Endothelial cell of umbilical vein (primary cell): ENCODE data around the gene LIN7A. TPM values are rescaled to one million over a fixed set of nuclear protein-coding genes. Genes with fewer than 3 reads are reported as not detected.
"Not testable (repeated sequence)": the region's sequence is repeated elsewhere in the genome, so short reads cannot be mapped to it uniquely, and the experiment has no call there.

Experiments
- BruUV-seq: library from RNA; stranded (reverse); fragments of 400-500 nt; replicated peaks from 2 replicates; lab custom pipeline; 2021; lab: Mats Ljungman, UMichigan
- CTCF ChIA-PET: fragments of 300-600, 350-600 bp; sonication (Branson Sonifier 250); formaldehyde crosslinking; loops from one replicate; lab custom pipeline; 2021; ENCODE audit warnings: antibody characterized with exemption, inconsistent platforms; lab: Charles Lee
- POLR2A ChIA-PET: fragments of 300-600, 350-600 bp; sonication (Branson Sonifier 250); formaldehyde crosslinking; loops from one replicate; lab custom pipeline; 2021; ENCODE audit warnings: antibody characterized with exemption, inconsistent platforms; lab: Charles Lee
- DNase-seq: peaks from one replicate; pipeline ENCODE4 v3.0.0-alpha.2; 2011; ENCODE audit warnings: low read depth, low spot score
- FAIRE-seq: peaks from 2 replicates; lab custom pipeline; 2011; peaks lifted over from hg19 to GRCh38; lab: Jason Lieb, UNC
- H2AFZ ChIP-seq: 2 replicates; pipeline ENCODE4 v1.6.0; 2012; ENCODE audit warnings: low read depth, low read length, control low read depth, inconsistent platforms
- H3K27ac ChIP-seq: 2 replicates; pipeline ENCODE4 v1.5.1; 2011; ENCODE audit warnings: low read depth, mild to moderate bottlenecking, control low read depth, low read length, moderate library complexity; ENCODE audit not compliant: insufficient read depth
- H3K27me3 ChIP-seq, 2 experiments: 2 replicates each; pipeline versions ENCODE4 v1.6.0 to v1.6.1; 2011; ENCODE audit warnings: low read length in 2 of 2, mixed read lengths in 1 of 2; ENCODE audit not compliant: control insufficient read depth in 2 of 2, insufficient read depth in 2 of 2
- H3K36me3 ChIP-seq, 2 experiments: 2 replicates in 1 of 2; 3 replicates in 1 of 2; pipeline ENCODE4 v1.5.1; 2011; ENCODE audit warnings: low read length in 2 of 2, mild to moderate bottlenecking in 1 of 2, moderate library complexity in 1 of 2; ENCODE audit not compliant: control insufficient read depth in 2 of 2, insufficient read depth in 2 of 2; ENCODE audit errors: extremely low read depth in 1 of 2
- H3K4me1 ChIP-seq: 3 replicates; pipeline ENCODE4 v1.5.1; 2011; ENCODE audit warnings: mild to moderate bottlenecking, low read length; ENCODE audit not compliant: control insufficient read depth, insufficient read depth; ENCODE audit errors: extremely low read depth
- H3K4me2 ChIP-seq: 2 replicates; pipeline ENCODE4 v1.6.1; 2011; ENCODE audit warnings: low read length, control low read depth, mixed read lengths; ENCODE audit not compliant: insufficient read depth
- H3K4me3 ChIP-seq, 3 experiments: fragments of 200-600 bp in 1 of 3; sonication (generic), shearing (Covaris generic) in 1 of 3; replicated peaks in 1 of 3; 2 replicates each; pipeline ENCODE4 v1.5.1; 2011 to 2016; ENCODE audit warnings: control low read depth in 3 of 3, low read length in 3 of 3, mild to moderate bottlenecking in 2 of 3, inconsistent platforms in 1 of 3, low read depth in 1 of 3, moderate library complexity in 1 of 3; ENCODE audit not compliant: insufficient read depth in 1 of 3
- H3K79me2 ChIP-seq: 2 replicates; pipeline ENCODE4 v1.6.0; 2012; ENCODE audit warnings: low read length, inconsistent platforms; ENCODE audit not compliant: control insufficient read depth, insufficient read depth
- H3K9ac ChIP-seq: replicated peaks from 2 replicates; pipeline ENCODE3; 2011; ENCODE audit warnings: low read length, control low read depth; ENCODE audit not compliant: insufficient read depth; ENCODE audit errors: extremely low read depth
- H3K9me1 ChIP-seq: replicated peaks from 3 replicates; pipeline ENCODE4 v1.6.0; 2011; ENCODE audit warnings: mild to moderate bottlenecking, low read length; ENCODE audit not compliant: control insufficient read depth, insufficient read depth; ENCODE audit errors: extremely low read depth
- H3K9me3 ChIP-seq: replicated peaks from 2 replicates; pipeline ENCODE4 v1.5.1; 2012; ENCODE audit warnings: low read length, inconsistent platforms; ENCODE audit not compliant: control insufficient read depth, insufficient read depth
- H4K20me1 ChIP-seq: replicated peaks from 2 replicates; pipeline ENCODE3; 2011; ENCODE audit warnings: mild to moderate bottlenecking, low read length; ENCODE audit not compliant: control insufficient read depth, insufficient read depth; ENCODE audit errors: extremely low read depth
- EZH2 ChIP-seq: IDR thresholded peaks from 2 replicates; pipeline ENCODE4 v1.6.1; 2012; ENCODE audit warnings: borderline replicate concordance, low read depth, mild to moderate bottlenecking, moderate library complexity, low read length, inconsistent platforms; ENCODE audit not compliant: severe bottlenecking
- FOS ChIP-seq: IDR thresholded peaks from 2 replicates; pipeline ENCODE4 v1.6.1; 2011; ENCODE audit warnings: mild to moderate bottlenecking, low read length, moderate library complexity, borderline replicate concordance; ENCODE audit not compliant: insufficient read depth
- GATA2 ChIP-seq: IDR thresholded peaks from 2 replicates; pipeline ENCODE4 v1.7.0; 2011; ENCODE audit warnings: low read depth, mild to moderate bottlenecking, moderate library complexity, mixed read lengths, low read length; ENCODE audit not compliant: insufficient read length, insufficient read depth
- JUN ChIP-seq: IDR thresholded peaks from 2 replicates; pipeline ENCODE4 v1.6.1; 2011; ENCODE audit warnings: borderline replicate concordance, low read depth; ENCODE audit not compliant: insufficient read length, insufficient read depth
- MAX ChIP-seq: IDR thresholded peaks from 2 replicates; pipeline ENCODE4 v1.6.1; 2011; ENCODE audit not compliant: insufficient read depth, insufficient read length
- MYC ChIP-seq: IDR thresholded peaks from one replicate; pipeline ENCODE4 v1.6.1; 2011; ENCODE audit warnings: mild to moderate bottlenecking, low read depth, low read length
- POLR2A ChIP-seq: IDR thresholded peaks from 2 replicates; pipeline ENCODE4 v1.6.1; 2012; ENCODE audit warnings: low read depth, mild to moderate bottlenecking, control low read depth, low read length
- POLR2AphosphoS5 ChIP-seq: IDR thresholded peaks from 2 replicates; pipeline ENCODE4 v1.6.1; 2012; ENCODE audit warnings: low read depth, mild to moderate bottlenecking, control low read depth, low read length, moderate library complexity; ENCODE audit not compliant: insufficient read depth
- dilution Hi-C: fragments of 300-500 bp; cut with MboI; formaldehyde crosslinking; loops from one replicate; pipeline ENCODE4 v1.15.0; 2019; ENCODE audit warnings: low sequenced_read_pairs; ENCODE audit not compliant: extremely low pct_ligation_motif_present
- intact Hi-C: fragments of 100-400 bp; cut with micrococcal nuclease; formaldehyde crosslinking; loops from one replicate; pipeline ENCODE4 v1.10.0; 2022
- polyA plus RNA-seq, 4 experiments: library from polyadenylated mRNA; depleted of rRNA in 3 of 4; stranded (reverse) in 3 of 4; unstranded in 1 of 4; fragments of >200 nt; gene quantifications; 2 replicates each; pipeline versions ENCODE4 v1.2.1 to v1.2.3, GENCODE V29; 2011 to 2012; ENCODE audit warnings: missing spikeins in 1 of 4
- total RNA-seq: library from RNA; stranded (reverse); gene quantifications from 2 replicates; pipeline ENCODE4 v1.2.3, GENCODE V29; 2021
- TF ChIP-seq, protein P1 (sequence below), 2 donors: IDR thresholded peaks; 1 replicate in 1 of 2; 2 replicates in 1 of 2; pipeline ENCODE4 v1.5.1; 2011; ENCODE audit warnings: low read length in 2 of 2, mild to moderate bottlenecking in 2 of 2, moderate library complexity in 2 of 2, control low read depth in 1 of 2, inconsistent platforms in 1 of 2, low read depth in 1 of 2; ENCODE audit not compliant: insufficient read depth in 1 of 2; ENCODE audit errors: extremely low read depth in 1 of 2

LIN7A gene
- total and polyA plus RNA-seq, 2 donors (not counting 3 experiments of a cell fraction or from before 2014, with no cell fraction given) = 1.6 to 4.3 TPM

DNA sequence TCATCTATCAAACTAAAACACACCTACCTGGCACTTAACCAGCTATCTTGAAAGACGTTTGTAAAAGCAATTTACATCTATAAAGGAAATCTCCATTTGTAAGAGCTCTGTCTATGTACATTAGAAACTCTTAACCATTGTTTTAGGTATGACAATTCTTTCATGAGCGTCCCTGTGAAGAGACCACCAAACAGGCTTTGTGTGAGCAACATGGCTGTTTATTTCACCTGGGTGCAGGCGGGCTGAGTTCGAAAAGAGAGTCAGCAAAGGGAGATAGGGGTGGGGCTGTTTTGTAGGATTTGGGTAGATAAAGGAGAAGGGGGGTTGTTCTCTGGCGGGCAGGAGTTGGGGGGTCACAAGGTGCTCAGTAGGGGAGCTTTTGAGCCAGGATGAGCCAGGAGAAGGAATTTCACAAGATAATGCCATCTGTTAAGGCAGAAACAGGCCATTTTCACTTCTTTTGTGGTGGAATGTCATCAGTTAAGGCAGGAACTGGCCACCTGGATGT lies 154.7 kb downstream of the LIN7A start:
- H3K27me3 ChIP-seq, H3K4me3 ChIP-seq, H3K36me3 ChIP-seq, H3K9me3 ChIP-seq, H3K9ac ChIP-seq, H3K9me1 ChIP-seq, H3K4me2 ChIP-seq, H4K20me1 ChIP-seq, CTCF ChIA-PET, H3K27ac ChIP-seq, FAIRE-seq, H2AFZ ChIP-seq, DNase-seq, intact Hi-C loops, H3K79me2 ChIP-seq, dilution Hi-C loops, H3K4me1 ChIP-seq, POLR2A ChIA-PET, BruUV-seq: not testable (repeated sequence)

- Histone ChIP-seq H3K9ac (no peak overlapping the region), H3K27me3 (no peaks in the 10 kb centered on the region), H3K36me3 (no peaks in the 10 kb centered on the region), H2AFZ (no peak overlapping the region), H3K4me1 (peaks cover 11% of the 10 kb centered on the region), H3K79me2 (no peaks in the 10 kb centered on the region), H3K27ac (no peak overlapping the region), H4K20me1 (no peaks in the 10 kb centered on the region), H3K4me2 (no peak overlapping the region), H3K9me1 (no peaks in the 10 kb centered on the region), H3K4me3 (no peak overlapping the region), H3K9me3 (no peaks in the 10 kb centered on the region)
- CTCF ChIA-PET = no interaction called here
- intact Hi-C loops (no loop called here), dilution Hi-C loops (no loop called here)
- TF ChIP-seq, protein P1, sequence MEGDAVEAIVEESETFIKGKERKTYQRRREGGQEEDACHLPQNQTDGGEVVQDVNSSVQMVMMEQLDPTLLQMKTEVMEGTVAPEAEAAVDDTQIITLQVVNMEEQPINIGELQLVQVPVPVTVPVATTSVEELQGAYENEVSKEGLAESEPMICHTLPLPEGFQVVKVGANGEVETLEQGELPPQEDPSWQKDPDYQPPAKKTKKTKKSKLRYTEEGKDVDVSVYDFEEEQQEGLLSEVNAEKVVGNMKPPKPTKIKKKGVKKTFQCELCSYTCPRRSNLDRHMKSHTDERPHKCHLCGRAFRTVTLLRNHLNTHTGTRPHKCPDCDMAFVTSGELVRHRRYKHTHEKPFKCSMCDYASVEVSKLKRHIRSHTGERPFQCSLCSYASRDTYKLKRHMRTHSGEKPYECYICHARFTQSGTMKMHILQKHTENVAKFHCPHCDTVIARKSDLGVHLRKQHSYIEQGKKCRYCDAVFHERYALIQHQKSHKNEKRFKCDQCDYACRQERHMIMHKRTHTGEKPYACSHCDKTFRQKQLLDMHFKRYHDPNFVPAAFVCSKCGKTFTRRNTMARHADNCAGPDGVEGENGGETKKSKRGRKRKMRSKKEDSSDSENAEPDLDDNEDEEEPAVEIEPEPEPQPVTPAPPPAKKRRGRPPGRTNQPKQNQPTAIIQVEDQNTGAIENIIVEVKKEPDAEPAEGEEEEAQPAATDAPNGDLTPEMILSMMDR (IDR thresholded peaks at IDR 0.05; ENCODE audit: extremely low read depth in 1 of 2, insufficient read depth in 1 of 2, low read depth in 1 of 2, low read length in 2 of 2) = no peak
- TF ChIP-seq GATA2 (no peak), FOS (no peak), POLR2AphosphoS5 (no peak), JUN (no peak), EZH2 (no peak), POLR2A (no peak), MAX (no peak), MYC (no peak)
- DNase-seq = no peak
- BruUV-seq = no TSS peak
- FAIRE-seq = no peak
- POLR2A ChIA-PET = no interaction called here
Measured at GRCh38 chr12:80781313-80781712, 156.4 kb downstream of the LIN7A start.
